Panc1 (cell line): ENCODE results near the gene KRTAP5-3. TPM values are rescaled to one million over a fixed set of nuclear protein-coding genes. Genes with fewer than 3 reads are reported as not detected.

Experiments used
- ATAC-seq: fragments of 200-7000 bp; cut with Tn5 transposase; 2 replicates; pipeline ENCODE4 v1.9.1; 2020; ENCODE audit warnings: mild to moderate bottlenecking, moderate library complexity
- BruUV-seq: library from RNA; stranded (reverse); fragments of 400-500 nt; replicated peaks from 2 replicates; lab custom pipeline; 2021; lab: Mats Ljungman, UMichigan
- CTCF ChIA-PET: fragments of 300-600 bp; sonication (Branson Sonifier 250); formaldehyde crosslinking; loops from one replicate; lab custom pipeline; 2022; ENCODE audit warnings: antibody characterized with exemption; lab: Charles Lee
- POLR2A ChIA-PET: fragments of 300-600 bp; sonication (Branson Sonifier 250); formaldehyde crosslinking; loops from one replicate; lab custom pipeline; 2022; ENCODE audit warnings: antibody characterized with exemption; lab: Charles Lee
- DNase-seq: peaks from one replicate; pipeline ENCODE4 v3.0.0-alpha.2; 2010; ENCODE audit warnings: low read depth, low spot score
- H3K27ac ChIP-seq: 2 replicates; pipeline ENCODE4 v1.5.1; 2011; ENCODE audit warnings: mild to moderate bottlenecking, low read length, inconsistent platforms
- H3K27me3 ChIP-seq: fragments of 200-500 bp; sonication (Bioruptor generic); 2 replicates; pipeline ENCODE4 v1.6.0; 2014; ENCODE audit warnings: low read length, inconsistent platforms; ENCODE audit not compliant: control insufficient read depth, insufficient read depth
- H3K36me3 ChIP-seq: fragments of 200-500 bp; sonication (Bioruptor generic); 2 replicates; pipeline ENCODE4 v1.5.1; 2014; ENCODE audit warnings: inconsistent platforms, mild to moderate bottlenecking, low read length, moderate library complexity; ENCODE audit not compliant: control insufficient read depth, insufficient read depth
- H3K4me1 ChIP-seq: 2 replicates; pipeline ENCODE4 v1.5.1; 2011; ENCODE audit warnings: inconsistent platforms, mild to moderate bottlenecking, low read length, moderate library complexity; ENCODE audit not compliant: control insufficient read depth, insufficient read depth
- H3K4me3 ChIP-seq, 2 experiments: 2 replicates each; pipeline ENCODE4 v1.5.1; 2011 to 2012; ENCODE audit warnings: low read depth in 2 of 2, low read length in 2 of 2, mild to moderate bottlenecking in 2 of 2, inconsistent platforms in 1 of 2, moderate library complexity in 1 of 2
- H3K9me3 ChIP-seq: fragments of 200-500 bp; sonication (Bioruptor generic); 2 replicates; pipeline ENCODE4 v1.5.1; 2014; ENCODE audit warnings: low read depth, mild to moderate bottlenecking, inconsistent platforms, low read length, moderate library complexity; ENCODE audit not compliant: control insufficient read depth, insufficient read depth
- CTCF ChIP-seq: fragments of 450-650 bp; IDR thresholded peaks from 2 replicates; pipeline ENCODE4 v1.5.1; 2017; ENCODE audit warnings: mild to moderate bottlenecking
- POLR2AphosphoS5 ChIP-seq: IDR thresholded peaks from 2 replicates; pipeline ENCODE4 v1.6.1; 2012; ENCODE audit warnings: mild to moderate bottlenecking, low read depth, low read length, moderate library complexity
- REST ChIP-seq, 2 experiments: IDR thresholded peaks; 2 replicates each; pipeline ENCODE4 v1.6.1; 2011 to 2012; ENCODE audit warnings: low read depth in 2 of 2, control low read depth in 1 of 2, low read length in 1 of 2, mild to moderate bottlenecking in 1 of 2, moderate library complexity in 1 of 2; ENCODE audit not compliant: insufficient read depth in 1 of 2
- SIN3A ChIP-seq: IDR thresholded peaks from 2 replicates; pipeline ENCODE4 v1.6.1; 2012; ENCODE audit warnings: low read depth, mild to moderate bottlenecking, low read length, moderate library complexity, borderline replicate concordance; ENCODE audit not compliant: insufficient read depth
- TCF7L2 ChIP-seq: IDR thresholded peaks from 2 replicates; pipeline ENCODE4 v1.6.1; 2011; ENCODE audit warnings: mild to moderate bottlenecking, low read depth, low read length, inconsistent platforms
- in situ Hi-C: cut with HindIII; loops from 2 replicates; pipeline ENCODE4 v1.10.0; 2016; ENCODE audit warnings: low sequenced_read_pairs, low pct_unique_long_range_greater_than_20kb
- intact Hi-C: fragments of 100-400 bp; cut with micrococcal nuclease; formaldehyde crosslinking; loops from one replicate; pipeline ENCODE4 v1.10.0; 2022; ENCODE audit not compliant: unreplicated experiment
- total RNA-seq: library from RNA; stranded (reverse); gene quantifications from one replicate; pipeline ENCODE4 v1.2.1, GENCODE V29; 2021; ENCODE audit not compliant: unreplicated experiment

Gene KRTAP5-3
- total RNA-seq, 1 experiment from 2014 or later = not detected

GRCh38 chr11:1643146-1643690, 35.0 kb upstream of the KRTAP5-3 start:
- Histone ChIP-seq H3K36me3 (no peaks in the 10 kb centered on the region), H3K4me1 (no peaks in the 10 kb centered on the region), H3K4me3 (no peak overlapping the region), H3K27me3 (no peaks in the 10 kb centered on the region; the same call in 1 of the 2 replicates), H3K9me3 (no peaks in the 10 kb centered on the region), H3K27ac (no peak overlapping the region)
- in situ Hi-C loops = no loop called here
- no peak for ATAC-seq
- ChIA-PET POLR2A (no interaction called here), CTCF (interaction anchor here (0.6 kb wide), 1 partner anchor 205 kb away, joined by 5 read pairs; no protein-coding TSS in a partner anchor)
- no peak for DNase-seq
- intact Hi-C loops = no loop called here
- TF ChIP-seq CTCF (no peak), REST (IDR thresholded peaks at IDR 0.05; ENCODE audit: insufficient read depth in 1 of 2, low read depth in 2 of 2, low read length in 1 of 2) (no peak), SIN3A (no peak), TCF7L2 (no peak), POLR2AphosphoS5 (no peak)
- BruUV-seq = no TSS peak

GRCh38 chr11:1642288-1643145, 34.3 kb upstream of the KRTAP5-3 start:
- ChIA-PET CTCF (no interaction called here), POLR2A (no interaction called here)
- Histone ChIP-seq H3K36me3 (no peaks in the 10 kb centered on the region), H3K9me3 (no peaks in the 10 kb centered on the region), H3K4me3 (no peak overlapping the region), H3K4me1 (no peaks in the 10 kb centered on the region), H3K27me3 (no peaks in the 10 kb centered on the region; the same call in 1 of the 2 replicates), H3K27ac (no peak overlapping the region)
- no peak for ATAC-seq
- in situ Hi-C loops (no loop called here), intact Hi-C loops (no loop called here)
- no peak for TF ChIP-seq POLR2AphosphoS5
- no peak for TF ChIP-seq TCF7L2
- no peak for TF ChIP-seq SIN3A
- TF ChIP-seq REST (IDR thresholded peaks at IDR 0.05; ENCODE audit: insufficient read depth in 1 of 2, low read depth in 2 of 2, low read length in 1 of 2) = no peak
- no peak for TF ChIP-seq CTCF
- no peak for DNase-seq
- BruUV-seq = no TSS peak
